SU-DHL-6 (cell line): ENCODE measurements around the gene NPB.

Source experiments
- EZH2phosphoT487 ChIP-seq: fragments of 200-600 bp; sonication (generic), shearing (Covaris generic); conservative IDR thresholded peaks from 2 replicates; pipeline ENCODE4 v1.6.1; 2018; ENCODE audit warnings: mild to moderate bottlenecking, antibody characterized with exemption, low read length, moderate library complexity, mixed read lengths
- TF ChIP-seq, protein P1 (sequence below): fragments of 200-600 bp; sonication (generic); IDR thresholded peaks from one replicate; pipeline ENCODE4 v1.5.1; 2017; ENCODE audit warnings: antibody characterized with exemption, mild to moderate bottlenecking, low read length, moderate library complexity; ENCODE audit not compliant: insufficient read depth, poor library complexity, severe bottlenecking

GRCh38 chr17:81929253-81930141 lies 27.5 kb downstream of the NPB start:
- TF ChIP-seq, protein P1, sequence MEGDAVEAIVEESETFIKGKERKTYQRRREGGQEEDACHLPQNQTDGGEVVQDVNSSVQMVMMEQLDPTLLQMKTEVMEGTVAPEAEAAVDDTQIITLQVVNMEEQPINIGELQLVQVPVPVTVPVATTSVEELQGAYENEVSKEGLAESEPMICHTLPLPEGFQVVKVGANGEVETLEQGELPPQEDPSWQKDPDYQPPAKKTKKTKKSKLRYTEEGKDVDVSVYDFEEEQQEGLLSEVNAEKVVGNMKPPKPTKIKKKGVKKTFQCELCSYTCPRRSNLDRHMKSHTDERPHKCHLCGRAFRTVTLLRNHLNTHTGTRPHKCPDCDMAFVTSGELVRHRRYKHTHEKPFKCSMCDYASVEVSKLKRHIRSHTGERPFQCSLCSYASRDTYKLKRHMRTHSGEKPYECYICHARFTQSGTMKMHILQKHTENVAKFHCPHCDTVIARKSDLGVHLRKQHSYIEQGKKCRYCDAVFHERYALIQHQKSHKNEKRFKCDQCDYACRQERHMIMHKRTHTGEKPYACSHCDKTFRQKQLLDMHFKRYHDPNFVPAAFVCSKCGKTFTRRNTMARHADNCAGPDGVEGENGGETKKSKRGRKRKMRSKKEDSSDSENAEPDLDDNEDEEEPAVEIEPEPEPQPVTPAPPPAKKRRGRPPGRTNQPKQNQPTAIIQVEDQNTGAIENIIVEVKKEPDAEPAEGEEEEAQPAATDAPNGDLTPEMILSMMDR = no peak
- no peak for TF ChIP-seq EZH2phosphoT487
